Epithelial cell of proximal tubule (primary cell): ENCODE results near the gene TRIM9. TPM values are rescaled to one million over a fixed set of nuclear protein-coding genes. Genes with fewer than 3 reads are reported as not detected.

ENCODE experiments used
- DNase-seq: peaks from one replicate; pipeline ENCODE4 v3.0.0-alpha.2; 2011; ENCODE audit warnings: low read depth
- H3K4me3 ChIP-seq: 2 replicates; pipeline ENCODE4 v1.5.1; 2011; ENCODE audit warnings: low read depth, mild to moderate bottlenecking, low read length
- CTCF ChIP-seq: conservative IDR thresholded peaks from 2 replicates; pipeline ENCODE4 v1.5.1; 2012; ENCODE audit warnings: low read depth, mild to moderate bottlenecking, low read length
- total RNA-seq: library from RNA; depleted of rRNA; stranded (reverse); fragments of >200 nt; gene quantifications from 2 replicates; pipeline ENCODE4 v1.2.3, GENCODE V29; 2015

Gene TRIM9
- total RNA-seq, 1 donor from 2014 or later = 0.69 TPM

- DNase-seq = no peak
- no peak for TF ChIP-seq CTCF
- no peak overlapping the region for H3K4me3 ChIP-seq
Measured at GRCh38 chr14:51014086-51014485, 80.8 kb downstream of the TRIM9 start.

DNA sequence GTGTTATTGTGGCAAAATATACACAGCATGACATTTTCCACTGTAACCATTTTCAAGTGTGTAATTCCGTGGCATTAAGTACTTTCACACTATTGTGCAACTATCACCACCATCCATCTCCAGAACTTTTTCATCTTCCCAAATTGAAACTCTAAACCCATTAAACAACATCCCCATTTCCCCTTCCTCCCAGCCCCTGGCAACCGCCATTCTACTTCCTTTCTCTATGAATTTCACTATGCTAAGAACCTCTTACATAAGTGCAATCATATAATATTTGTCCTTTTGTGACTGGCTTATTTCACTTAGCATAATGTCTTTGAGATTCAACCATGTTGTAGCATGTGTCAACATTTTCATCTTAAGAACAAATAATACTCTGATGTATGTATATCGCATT is 82.8 kb downstream of the TRIM9 start:
- DNase-seq = no peak
- H3K4me3 ChIP-seq = no peak overlapping the region
- TF ChIP-seq CTCF = no peak

DNA sequence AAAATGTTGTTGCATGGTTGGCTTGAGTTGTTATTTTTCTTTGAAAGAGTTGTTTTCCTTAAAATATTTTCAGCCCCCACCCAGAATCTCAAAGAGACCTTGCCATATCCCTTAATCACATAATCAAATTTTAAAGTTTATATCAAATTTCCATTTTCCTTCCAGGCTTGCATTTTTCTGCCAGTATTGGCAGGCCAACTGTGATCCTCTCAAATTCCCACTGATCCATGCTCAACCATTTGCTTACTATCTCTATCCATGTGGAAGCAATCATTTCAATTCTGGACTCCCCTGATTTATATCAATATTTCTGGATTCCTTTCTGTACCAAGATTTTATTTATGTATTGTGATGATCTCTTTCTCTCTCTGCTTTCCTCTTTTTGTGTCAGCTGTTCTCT is 86.5 kb downstream of the TRIM9 start:
- H3K4me3 ChIP-seq = no peak overlapping the region
- TF ChIP-seq CTCF = no peak
- DNase-seq = no peak

DNA sequence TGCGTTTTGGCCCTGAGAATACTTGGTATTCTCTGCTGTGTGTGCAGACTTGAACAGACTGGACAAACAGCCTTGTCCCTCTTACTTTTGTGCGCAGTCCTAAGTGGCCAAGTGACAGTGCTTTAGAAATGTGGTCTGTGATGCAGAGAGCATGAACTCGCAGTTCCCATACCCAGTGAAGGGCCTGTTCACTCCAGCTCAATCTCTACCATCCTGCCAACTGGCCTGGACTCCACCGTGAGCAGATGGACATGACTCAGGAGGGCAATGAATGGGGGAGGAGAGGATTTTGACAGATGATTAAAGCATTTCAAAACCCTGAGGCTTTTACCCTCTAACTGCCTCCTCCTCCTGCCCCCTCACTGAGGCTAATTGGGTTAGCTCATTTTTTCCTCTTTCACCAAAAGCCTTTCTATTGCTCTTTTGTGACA is 88.1 kb downstream of the TRIM9 start:
- peak; percentile 64 for DNase-seq
- no peak for TF ChIP-seq CTCF
- H3K4me3 ChIP-seq = no peak overlapping the region

DNA sequence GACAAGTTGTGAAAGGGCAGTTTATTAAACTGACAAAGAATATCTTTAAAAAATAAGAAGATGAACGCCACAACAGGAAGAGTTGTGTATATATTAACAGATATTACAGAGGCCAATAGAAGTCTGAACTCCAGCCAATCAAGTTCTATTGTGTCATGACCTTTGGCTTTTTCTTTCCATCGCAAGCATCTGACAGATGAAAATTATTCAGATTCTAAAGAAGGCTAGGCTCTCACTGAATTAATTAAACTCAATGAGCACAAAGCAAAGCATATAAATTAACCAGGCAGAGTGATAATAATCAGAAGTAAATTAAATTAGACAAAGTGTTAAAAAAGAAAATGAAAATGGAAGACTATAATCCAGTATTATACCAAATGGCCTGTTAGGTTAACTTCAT is 88.6 kb downstream of the TRIM9 start:
- no peak overlapping the region for H3K4me3 ChIP-seq
- no peak for TF ChIP-seq CTCF
- no peak for DNase-seq

DNA sequence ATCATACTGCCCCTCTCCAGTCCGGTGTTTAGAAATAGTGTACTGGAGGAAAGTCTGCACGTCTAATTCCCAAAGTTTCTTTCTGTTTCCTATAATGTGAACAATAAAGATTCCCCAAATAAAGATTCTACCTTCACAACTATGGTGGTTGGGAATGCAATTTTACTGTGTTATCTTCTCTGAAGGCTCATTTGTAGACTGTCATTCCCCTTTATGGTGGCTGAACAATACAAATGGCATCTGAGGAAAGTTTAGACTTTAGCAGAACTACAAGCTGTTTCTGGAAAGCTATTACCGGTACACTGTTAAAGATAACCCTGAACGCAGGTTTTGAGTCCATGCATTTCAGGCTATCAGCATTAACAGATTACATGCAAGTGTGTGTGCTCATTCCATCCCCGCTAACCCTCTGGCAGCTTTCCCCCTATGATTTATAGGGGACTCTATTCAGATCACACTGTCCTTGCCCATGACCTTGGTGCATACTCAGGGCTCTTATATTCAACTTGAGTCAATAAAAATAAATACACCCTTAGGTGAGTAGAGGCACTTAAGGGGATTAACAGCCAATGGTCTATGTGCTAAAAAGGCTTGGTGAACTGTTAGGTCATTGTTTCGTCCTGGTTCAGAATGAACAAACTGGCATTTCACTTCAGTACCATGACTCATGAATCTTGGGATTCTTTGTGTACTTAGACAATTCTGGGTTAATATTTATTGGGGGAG is 89.9 kb downstream of the TRIM9 start:
- DNase-seq = peak; percentile 91
- no peak overlapping the region for H3K4me3 ChIP-seq
- TF ChIP-seq CTCF = no peak

GRCh38 chr14:51004352-51004800 is 90.5 kb downstream of the TRIM9 start:
- no peak for DNase-seq

More at GRCh38 chr14:51004352-51004800, 90.5 kb downstream of the TRIM9 start:
- no peak for TF ChIP-seq CTCF
- H3K4me3 ChIP-seq = no peak overlapping the region
